ENCODE results near the gene RBM18. TPM values are rescaled to one million over a fixed set of nuclear protein-coding genes. Genes with fewer than 3 reads are reported as not detected.

RBM18 gene
- total RNA-seq, 1 experiment from 2014 or later: 32.5 TPM

- Histone ChIP-seq H3K9me3 (ENCODE audit: control insufficient read depth in 1 of 2, insufficient read depth in 1 of 2, low read depth in 1 of 2, low read length in 2 of 2) (no peaks in the 10 kb centered on the region), H3K4me2 (ENCODE audit: low read length) (no peak overlapping the region), H3K4me1 (ENCODE audit: control insufficient read depth in 1 of 2, insufficient read depth in 2 of 2, low read length in 2 of 2) (peaks cover 4 to 5% of the 10 kb centered on the region in 2 experiments; a peak in 3 of 4 replicates), H3K9ac (ENCODE audit: low read length) (no peak overlapping the region), H3K9me2 (ENCODE audit: insufficient read depth) (no peaks in the 10 kb centered on the region), H2AFZ (ENCODE audit: low read depth, low read length, poor library complexity, severe bottlenecking) (no peak overlapping the region), H3K79me2 (ENCODE audit: insufficient read depth, low read length) (no peaks in the 10 kb centered on the region), H3K4me3 (replicated peaks in 1 of 2; ENCODE audit: low read depth in 1 of 2, low read length in 2 of 2) (no peak overlapping the region), H3K27ac (ENCODE audit: low read depth, low read length) (no peak overlapping the region), H3K36me3 (ENCODE audit: control insufficient read depth in 1 of 2, insufficient read depth in 2 of 2, low read length in 2 of 2) (no peaks in the 10 kb centered on the region), H3K27me3 (ENCODE audit: insufficient read depth, low read length) (no peaks in the 10 kb centered on the region), H4K20me1 (ENCODE audit: insufficient read depth) (no peaks in the 10 kb centered on the region)
- TF ChIP-seq SRF (IDR thresholded peaks at IDR 0.05; ENCODE audit: low read depth) (no peak), ELF1 (IDR thresholded peaks at IDR 0.05; ENCODE audit: borderline replicate concordance, low read depth) (no peak), YY1 (IDR thresholded peaks at IDR 0.05; ENCODE audit: extremely low read depth, insufficient replicate concordance, low read depth, low read length) (no peak), JUND (IDR thresholded peaks at IDR 0.05) (no peak), ZFX (IDR thresholded peaks at IDR 0.05) (no peak), EZH2phosphoT487 (IDR thresholded peaks at IDR 0.05; ENCODE audit: borderline replicate concordance) (no peak), CTCF (IDR thresholded peaks at IDR 0.05 in 2 of 3, conservative IDR thresholded peaks at IDR 0.05 in 1 of 3; ENCODE audit: borderline replicate concordance in 1 of 3, insufficient read depth in 1 of 3, low read depth in 2 of 3, low read length in 2 of 3) (no peak), MAX (IDR thresholded peaks at IDR 0.05) (no peak), CBX3 (IDR thresholded peaks at IDR 0.05; ENCODE audit: low read depth) (no peak), POLR2A (IDR thresholded peaks at IDR 0.05; ENCODE audit: borderline replicate concordance, extremely low read depth, insufficient read depth, insufficient read length) (no peak), EGR1 (IDR thresholded peaks at IDR 0.05; ENCODE audit: low read depth) (no peak), POLR2AphosphoS5 (IDR thresholded peaks at IDR 0.05; ENCODE audit: low read depth, low read length) (no peak), ZNF274 (IDR thresholded peaks at IDR 0.05; ENCODE audit: low read depth, low read length) (no peak), RAD21 (IDR thresholded peaks at IDR 0.05; ENCODE audit: low read depth) (no peak), CEBPB (IDR thresholded peaks at IDR 0.05; ENCODE audit: low read depth) (no peak), REST (IDR thresholded peaks at IDR 0.05; ENCODE audit: low read depth) (no peak), FOSL1 (IDR thresholded peaks at IDR 0.05; ENCODE audit: low read depth) (no peak)
- ChIA-PET RAD21 (ENCODE audit: low non-redundant PET in 1 of 2, low total read pairs in 2 of 2, uncharacterized antibody in 2 of 2, unreplicated experiment in 2 of 2) (no interaction called here), CTCF (no interaction called here), POLR2A (no interaction called here)
- BruUV-seq (replicated peaks): no TSS peak
- ATAC-seq (no peak), DNase-seq (ENCODE audit: low read depth, low spot score) (no peak)
- intact Hi-C loops (cut with micrococcal nuclease): no loop called here
Observed at GRCh38 chr9:122200960-122201595, 63.6 kb downstream of the RBM18 start.

Measured in HCT116 (cell line).